CD8-positive, alpha-beta memory T cell (primary cell): ENCODE results near the gene ITGA1. TPM values are rescaled to one million over a fixed set of nuclear protein-coding genes. Genes with fewer than 3 reads are reported as not detected.
A peak's percentile ranks its signal among the peaks of the same experiment; 100 is the strongest.

Experiments used
- CTCF ChIA-PET: fragments of 350-600 bp; sonication (Branson Sonifier 250); formaldehyde crosslinking; loops from one replicate; lab custom pipeline; 2021; ENCODE audit warnings: antibody characterized with exemption; lab: Charles Lee
- POLR2A ChIA-PET: fragments of 350-600 bp; sonication (Branson Sonifier 250); formaldehyde crosslinking; loops from one replicate; lab custom pipeline; 2021; ENCODE audit warnings: antibody characterized with exemption; lab: Charles Lee
- DNase-seq, 5 donors: peaks; one replicate each; pipeline versions ENCODE4 v3.0.0 to v3.0.0-alpha.2; 2020 to 2022; ENCODE audit warnings: mixed read lengths in 1 of 5
- H3K27ac ChIP-seq: one replicate; pipeline ENCODE4 v1.7.0; 2013; ENCODE audit warnings: low read depth, mild to moderate bottlenecking, low read length, moderate library complexity
- H3K27me3 ChIP-seq: 2 replicates; pipeline ENCODE4 v1.7.0; 2013; ENCODE audit warnings: low read length, mild to moderate bottlenecking; ENCODE audit not compliant: insufficient read depth, poor library complexity, severe bottlenecking
- H3K36me3 ChIP-seq: 2 replicates; pipeline ENCODE4 v1.7.0; 2013; ENCODE audit warnings: mild to moderate bottlenecking, low read length, moderate library complexity; ENCODE audit not compliant: insufficient read depth
- H3K4me1 ChIP-seq: 2 replicates; pipeline ENCODE4 v1.7.0; 2013; ENCODE audit warnings: mild to moderate bottlenecking, low read length, moderate library complexity; ENCODE audit not compliant: insufficient read depth
- H3K4me3 ChIP-seq: 2 replicates; pipeline ENCODE4 v1.7.0; 2013; ENCODE audit warnings: mild to moderate bottlenecking, low read length
- H3K9me3 ChIP-seq: 2 replicates; pipeline ENCODE4 v1.7.0; 2013; ENCODE audit warnings: mild to moderate bottlenecking, low read length
- H3K27ac Mint-ChIP-seq, 8 donors: one replicate each; pipeline ENCODE4 v1.8.0; 2020 to 2021; ENCODE audit warnings: mixed read lengths in 8 of 8, mild to moderate bottlenecking in 6 of 8, inconsistent platforms in 3 of 8, moderate library complexity in 3 of 8
- H3K27me3 Mint-ChIP-seq, 2 donors: one replicate each; pipeline ENCODE4 v1.8.0; 2020 to 2021; ENCODE audit warnings: mixed read lengths in 2 of 2, mild to moderate bottlenecking in 1 of 2, moderate library complexity in 1 of 2
- H3K36me3 Mint-ChIP-seq, 3 donors: one replicate each; pipeline ENCODE4 v1.8.0; 2020 to 2021; ENCODE audit warnings: mixed read lengths in 3 of 3, inconsistent platforms in 1 of 3, mild to moderate bottlenecking in 1 of 3
- H3K4me1 Mint-ChIP-seq, 3 donors: one replicate each; pipeline ENCODE4 v1.8.0; 2020 to 2021; ENCODE audit warnings: mixed read lengths in 3 of 3, inconsistent platforms in 1 of 3, mild to moderate bottlenecking in 1 of 3
- H3K4me3 Mint-ChIP-seq, 7 donors: one replicate each; pipeline ENCODE4 v1.8.0; 2020 to 2021; ENCODE audit warnings: mixed read lengths in 7 of 7, mild to moderate bottlenecking in 6 of 7, moderate library complexity in 4 of 7, inconsistent platforms in 2 of 7
- H3K9me3 Mint-ChIP-seq, 5 donors: one replicate each; pipeline ENCODE4 v1.8.0; 2020 to 2022; ENCODE audit warnings: mixed read lengths in 5 of 5, mild to moderate bottlenecking in 3 of 5, moderate library complexity in 2 of 5, inconsistent platforms in 1 of 5
- polyA plus RNA-seq: library from polyadenylated mRNA; unstranded; fragments of 300-500 nt; fragmentation: Illumina TruSeq; gene quantifications from one replicate; pipeline ENCODE4 v1.2.3, GENCODE V29; 2021
- total RNA-seq, 2 experiments: library from RNA; stranded (reverse); gene quantifications; one replicate each; pipeline ENCODE4 v1.2.3, GENCODE V29; 2021

The ITGA1 gene
- total and polyA plus RNA-seq, 3 experiments from 2014 or later: 16.5 to 26.3 (median 21.9) TPM

DNA sequence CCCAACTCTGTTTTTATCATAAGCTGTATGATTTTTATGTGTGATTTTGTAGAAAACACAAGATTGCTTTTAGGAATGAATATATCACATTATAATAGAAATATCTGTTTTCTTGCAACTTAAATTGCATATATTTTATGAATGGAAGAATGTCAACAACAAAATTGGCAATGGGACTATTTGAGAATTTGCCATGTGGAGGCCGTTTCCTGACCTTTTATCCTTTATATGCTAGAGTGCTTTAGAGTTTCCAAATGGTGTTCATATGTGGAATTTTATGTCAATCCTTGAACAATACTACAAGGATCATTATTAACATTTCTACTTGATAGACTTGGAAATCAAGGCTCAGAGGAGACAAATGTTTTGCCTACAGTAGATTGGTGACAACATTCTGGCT lies 34.2 kb downstream of the ITGA1 start:
- no peaks in the 10 kb centered on the region for H3K36me3 ChIP-seq
- no peaks in the 10 kb centered on the region for H3K4me1 ChIP-seq
- Mint-ChIP-seq H3K36me3 (peaks cover 0 to 1% (median 0%) of the 10 kb centered on the region in 3 donors), H3K4me1 (peaks cover 10 to 22% (median 14%) of the 10 kb centered on the region in 3 donors), H3K4me3 (no peak overlapping the region), H3K27ac (no peak overlapping the region), H3K9me3 (peaks cover 0 to under 1% (median 0%) of the 10 kb centered on the region in 5 donors), H3K27me3 (no peaks in the 10 kb centered on the region)
- no peaks in the 10 kb centered on the region for H3K27me3 ChIP-seq
- ChIA-PET CTCF (interaction anchor here (0.8 kb wide), 1 partner anchor 131 kb away, joined by 3 read pairs; no protein-coding TSS in a partner anchor), POLR2A (no interaction called here)
- DNase-seq: no peak
- no peak overlapping the region for H3K4me3 ChIP-seq
- no peaks in the 10 kb centered on the region for H3K9me3 ChIP-seq
- H3K27ac ChIP-seq: no peak overlapping the region

GRCh38 chr5:52822437-52822836 lies 34.7 kb downstream of the ITGA1 start:
- Histone ChIP-seq H3K27ac (no peak overlapping the region), H3K9me3 (no peaks in the 10 kb centered on the region), H3K4me1 (no peaks in the 10 kb centered on the region), H3K27me3 (no peaks in the 10 kb centered on the region), H3K36me3 (no peaks in the 10 kb centered on the region), H3K4me3 (no peak overlapping the region)
- Mint-ChIP-seq H3K27ac (no peak overlapping the region), H3K9me3 (peaks cover 0 to 5% (median 1%) of the 10 kb centered on the region in 5 donors), H3K36me3 (peaks cover 0 to 6% (median 0%) of the 10 kb centered on the region in 3 donors), H3K4me3 (no peak overlapping the region), H3K27me3 (no peaks in the 10 kb centered on the region), H3K4me1 (peaks cover 12 to 22% (median 14%) of the 10 kb centered on the region in 3 donors)
- ChIA-PET CTCF (interaction anchor here (0.8 kb wide), 1 partner anchor 131 kb away, joined by 3 read pairs; no protein-coding TSS in a partner anchor), POLR2A (no interaction called here)
- DNase-seq: no peak

- DNase-seq: no peak
- Histone ChIP-seq H3K36me3 (no peaks in the 10 kb centered on the region), H3K27me3 (no peaks in the 10 kb centered on the region), H3K9me3 (no peaks in the 10 kb centered on the region), H3K4me1 (no peaks in the 10 kb centered on the region), H3K27ac (no peak overlapping the region), H3K4me3 (no peak overlapping the region)
- Mint-ChIP-seq H3K4me3 (no peak overlapping the region), H3K36me3 (peaks cover 0 to 20% (median 0%) of the 10 kb centered on the region in 3 donors), H3K4me1 (peaks cover 11 to 27% (median 14%) of the 10 kb centered on the region in 3 donors), H3K27ac (no peak overlapping the region), H3K9me3 (peaks cover 2 to 9% (median 5%) of the 10 kb centered on the region in 5 donors), H3K27me3 (no peaks in the 10 kb centered on the region)
- ChIA-PET POLR2A (no interaction called here), CTCF (no interaction called here)
These were observed 37.1 kb downstream of the ITGA1 start for GRCh38 chr5:52824827-52825226.

DNA sequence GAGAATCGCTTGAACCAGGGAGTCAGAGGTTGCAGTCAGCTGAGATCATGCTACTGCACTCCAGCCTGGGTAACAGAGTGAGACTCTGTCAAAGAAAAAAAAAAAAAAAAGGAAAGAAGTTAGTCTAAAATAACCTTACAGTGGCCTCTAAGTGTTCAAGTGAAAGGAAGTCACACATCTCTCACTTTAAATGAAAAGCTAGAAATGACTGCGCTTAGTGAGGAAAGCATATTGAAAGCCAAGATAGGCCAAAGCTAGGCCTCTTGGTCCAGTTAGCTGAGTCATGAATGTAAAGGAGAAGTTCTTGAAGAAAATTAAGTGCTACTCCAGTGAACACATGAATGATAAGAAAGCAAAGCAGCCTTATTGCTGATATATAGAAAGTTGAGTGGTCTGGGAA lies 38.1 kb downstream of the ITGA1 start:
- no peaks in the 10 kb centered on the region for H3K27me3 ChIP-seq
- DNase-seq: peak in 1 of 5 donors; percentile 3
- ChIA-PET CTCF (interaction anchor here (1.1 to 1.4 kb wide), 3 partner anchors 12 to 132 kb away, joined by 3 to 4 read pairs (median 4); no protein-coding TSS in a partner anchor), POLR2A (no interaction called here)
- H3K27ac ChIP-seq: no peak overlapping the region
- no peak overlapping the region for H3K4me3 ChIP-seq
- H3K9me3 ChIP-seq: no peaks in the 10 kb centered on the region
- Mint-ChIP-seq H3K27ac (peak overlapping the region in 6 of 8 donors; percentile 6 to 82 (median 42)), H3K36me3 (peaks cover 0 to 20% (median 0%) of the 10 kb centered on the region in 3 donors), H3K27me3 (no peaks in the 10 kb centered on the region), H3K4me3 (peak overlapping the region in 4 of 7 donors; percentile 0 to 30 (median 10)), H3K4me1 (peaks cover 11 to 27% (median 14%) of the 10 kb centered on the region in 3 donors), H3K9me3 (peaks cover 2 to 9% (median 5%) of the 10 kb centered on the region in 5 donors)
- H3K36me3 ChIP-seq: no peaks in the 10 kb centered on the region
- H3K4me1 ChIP-seq: no peaks in the 10 kb centered on the region

DNA sequence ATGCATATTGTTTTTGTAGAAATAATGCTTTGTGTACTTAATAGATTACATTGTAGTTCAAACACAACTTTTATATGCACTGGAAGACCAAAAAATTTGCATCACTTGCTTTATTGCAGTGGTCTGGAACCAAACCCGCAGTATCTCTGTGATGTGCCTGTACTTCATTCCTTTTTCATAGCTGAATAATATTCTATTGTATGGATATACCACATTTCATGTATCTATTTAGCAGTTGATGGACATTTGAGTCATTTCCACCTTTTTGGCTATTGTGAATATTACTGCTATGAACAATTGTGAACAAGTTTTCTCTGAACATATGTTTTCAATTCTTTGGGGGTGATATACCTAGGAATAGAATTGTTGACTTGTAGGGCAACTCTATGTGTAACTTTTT lies 40.1 kb downstream of the ITGA1 start:
- Histone ChIP-seq H3K27ac (no peak overlapping the region), H3K4me3 (no peak overlapping the region), H3K36me3 (no peaks in the 10 kb centered on the region), H3K9me3 (no peaks in the 10 kb centered on the region), H3K4me1 (no peaks in the 10 kb centered on the region), H3K27me3 (no peaks in the 10 kb centered on the region)
- ChIA-PET POLR2A (no interaction called here), CTCF (no interaction called here)
- Mint-ChIP-seq H3K36me3 (peaks cover 0 to 24% (median 0%) of the 10 kb centered on the region in 3 donors), H3K27me3 (no peaks in the 10 kb centered on the region), H3K4me1 (peaks cover 11 to 31% (median 14%) of the 10 kb centered on the region in 3 donors), H3K27ac (no peak overlapping the region), H3K4me3 (no peak overlapping the region), H3K9me3 (peaks cover 2 to 9% (median 5%) of the 10 kb centered on the region in 5 donors)
- DNase-seq: no peak

DNA sequence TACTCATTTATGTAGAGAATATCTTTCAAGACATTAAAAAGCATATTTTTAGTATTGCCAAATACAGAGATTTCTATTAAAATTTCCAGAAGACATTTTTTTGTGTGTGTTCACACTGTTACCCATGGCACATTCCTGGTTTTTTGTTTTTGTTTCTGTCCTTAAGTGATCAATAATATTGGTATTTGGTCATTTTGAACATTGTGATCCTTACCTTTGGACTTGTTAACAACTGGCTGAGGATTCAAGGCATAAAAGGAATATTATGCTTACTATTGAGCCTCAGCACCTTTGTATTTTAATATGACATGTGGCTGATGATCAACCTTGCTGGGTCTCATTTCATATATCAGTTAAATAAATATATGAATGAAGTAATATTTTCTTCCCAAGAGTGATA lies 41.9 kb downstream of the ITGA1 start:
- H3K27ac Mint-ChIP-seq: no peak overlapping the region
- H3K4me1 Mint-ChIP-seq: peaks cover 11 to 35% (median 14%) of the 10 kb centered on the region in 3 donors
- Histone ChIP-seq H3K36me3 (no peaks in the 10 kb centered on the region), H3K27ac (no peak overlapping the region), H3K27me3 (no peaks in the 10 kb centered on the region), H3K9me3 (no peaks in the 10 kb centered on the region), H3K4me1 (no peaks in the 10 kb centered on the region), H3K4me3 (no peak overlapping the region)
- no peaks in the 10 kb centered on the region for H3K27me3 Mint-ChIP-seq
- H3K4me3 Mint-ChIP-seq: no peak overlapping the region
- peaks cover 2 to 9% (median 5%) of the 10 kb centered on the region in 5 donors for H3K9me3 Mint-ChIP-seq
- DNase-seq: no peak
- CTCF ChIA-PET: no interaction called here
- POLR2A ChIA-PET: no interaction called here
- peaks cover 0 to 24% (median 0%) of the 10 kb centered on the region in 3 donors for H3K36me3 Mint-ChIP-seq

DNA sequence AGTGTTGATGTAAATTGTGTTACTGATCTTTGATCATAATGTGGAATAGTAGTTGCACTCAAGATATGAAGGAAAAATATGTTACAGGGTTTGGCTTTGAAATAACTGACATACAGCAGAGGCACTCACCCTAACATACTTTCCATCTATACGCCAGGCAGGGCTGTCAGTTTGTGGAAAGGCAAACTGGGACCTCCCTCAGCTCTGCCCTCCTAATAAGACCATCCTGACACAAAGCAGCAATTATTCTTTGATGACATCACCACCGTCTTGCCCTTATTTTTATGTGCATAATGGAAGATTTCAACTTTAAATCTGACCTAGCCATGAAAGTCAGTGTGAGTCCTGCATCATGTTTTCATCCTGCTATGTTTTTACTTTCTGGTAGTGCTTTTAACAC lies 42.9 kb downstream of the ITGA1 start:
- Mint-ChIP-seq H3K27me3 (no peaks in the 10 kb centered on the region), H3K27ac (no peak overlapping the region), H3K4me1 (peaks cover 6 to 29% (median 8%) of the 10 kb centered on the region in 3 donors), H3K36me3 (peaks cover 0 to 24% (median 0%) of the 10 kb centered on the region in 3 donors), H3K9me3 (peaks cover 2 to 9% (median 5%) of the 10 kb centered on the region in 5 donors), H3K4me3 (no peak overlapping the region)
- H3K27me3 ChIP-seq: no peaks in the 10 kb centered on the region
- H3K27ac ChIP-seq: no peak overlapping the region
- DNase-seq: no peak
- no peaks in the 10 kb centered on the region for H3K9me3 ChIP-seq
- CTCF ChIA-PET: interaction anchor here (0.6 kb wide), 1 partner anchor 12 kb away, joined by 4 read pairs; no protein-coding TSS in a partner anchor
- no peaks in the 10 kb centered on the region for H3K36me3 ChIP-seq
- H3K4me1 ChIP-seq: no peaks in the 10 kb centered on the region
- no peak overlapping the region for H3K4me3 ChIP-seq
- POLR2A ChIA-PET: no interaction called here

GRCh38 chr5:52831786-52832511 lies 44.2 kb downstream of the ITGA1 start:
- Histone ChIP-seq H3K9me3 (no peaks in the 10 kb centered on the region), H3K36me3 (no peaks in the 10 kb centered on the region), H3K4me3 (no peak overlapping the region), H3K4me1 (no peaks in the 10 kb centered on the region), H3K27me3 (no peaks in the 10 kb centered on the region), H3K27ac (no peak overlapping the region)
- Mint-ChIP-seq H3K27me3 (no peaks in the 10 kb centered on the region), H3K4me1 (peaks cover 0 to 18% (median 2%) of the 10 kb centered on the region in 3 donors), H3K9me3 (peaks cover 2 to 8% (median 5%) of the 10 kb centered on the region in 5 donors), H3K27ac (no peak overlapping the region), H3K36me3 (peaks cover 0 to 23% (median 2%) of the 10 kb centered on the region in 3 donors), H3K4me3 (no peak overlapping the region)
- ChIA-PET CTCF (no interaction called here), POLR2A (interaction anchor here (0.6 kb wide), 1 partner anchor 18 kb away, joined by 3 read pairs; no protein-coding TSS in a partner anchor)
- no peak for DNase-seq
